HG02588 (cell line): ENCODE results near the gene KCTD1.
A peak's percentile ranks its signal among the peaks of the same experiment; 100 is the strongest.

Experiments
- ATAC-seq: cut with Tn5 transposase; IDR thresholded peaks from one replicate; pipeline ENCODE4 v1.9.1; 2021; ENCODE audit warnings: mild to moderate bottlenecking, moderate library complexity; ENCODE audit not compliant: unreplicated experiment

The KCTD1 gene

DNA sequence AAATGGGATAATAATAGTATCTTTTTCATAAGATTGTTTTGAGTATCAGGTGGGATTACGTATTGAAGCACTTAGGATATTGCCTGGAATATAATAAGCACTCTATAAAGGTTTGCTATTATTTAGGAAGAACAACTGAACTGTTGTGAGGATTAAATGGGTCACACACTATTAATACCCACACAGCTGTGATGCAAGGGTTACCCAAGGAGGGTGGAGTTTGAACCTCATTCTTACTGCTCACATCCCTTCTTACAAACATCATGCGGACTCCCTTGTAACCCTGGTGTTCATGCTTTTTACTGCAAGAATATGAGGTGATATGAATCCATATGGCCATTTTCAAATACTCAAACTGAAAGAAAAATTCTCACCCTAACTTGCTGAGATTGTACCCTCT, 113.5 kb downstream of the KCTD1 start:
- ATAC-seq = no peak

DNA sequence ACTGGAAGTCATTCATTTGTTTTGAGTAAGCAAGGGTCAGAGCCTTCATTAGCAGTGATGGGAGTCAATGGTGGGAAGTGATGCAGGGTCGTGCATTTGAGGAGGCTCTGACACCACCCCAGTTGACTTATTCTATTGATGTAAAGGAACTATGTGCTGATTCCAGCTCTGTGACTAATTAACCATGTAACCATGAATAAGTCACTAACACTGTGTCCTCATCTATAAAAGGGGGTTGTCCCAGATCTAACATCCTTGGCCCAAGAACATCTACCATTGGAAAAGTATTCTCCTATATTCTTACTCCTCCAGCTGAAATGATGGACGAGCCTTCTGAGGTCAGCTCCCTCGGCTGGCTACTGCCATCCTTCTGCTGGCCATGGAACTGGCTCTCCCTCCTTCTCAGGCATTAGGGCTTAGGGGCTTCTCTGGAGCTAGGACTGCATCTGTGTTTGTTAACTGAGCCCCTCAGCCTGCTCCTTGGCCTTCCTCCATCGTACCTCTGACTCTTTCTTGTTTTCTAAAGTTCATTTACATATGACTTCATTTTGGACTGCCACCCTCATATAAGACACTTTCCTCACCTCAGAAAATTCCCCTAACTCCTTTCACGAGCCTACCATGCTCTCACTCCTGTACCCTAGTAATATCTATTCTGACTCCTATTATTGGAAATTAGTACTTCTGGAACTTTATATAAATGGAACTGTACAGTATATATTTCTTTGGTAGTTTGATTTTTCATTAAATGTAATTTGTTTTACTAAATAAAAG, 115.5 kb downstream of the KCTD1 start:
- ATAC-seq = peak; percentile 69

DNA sequence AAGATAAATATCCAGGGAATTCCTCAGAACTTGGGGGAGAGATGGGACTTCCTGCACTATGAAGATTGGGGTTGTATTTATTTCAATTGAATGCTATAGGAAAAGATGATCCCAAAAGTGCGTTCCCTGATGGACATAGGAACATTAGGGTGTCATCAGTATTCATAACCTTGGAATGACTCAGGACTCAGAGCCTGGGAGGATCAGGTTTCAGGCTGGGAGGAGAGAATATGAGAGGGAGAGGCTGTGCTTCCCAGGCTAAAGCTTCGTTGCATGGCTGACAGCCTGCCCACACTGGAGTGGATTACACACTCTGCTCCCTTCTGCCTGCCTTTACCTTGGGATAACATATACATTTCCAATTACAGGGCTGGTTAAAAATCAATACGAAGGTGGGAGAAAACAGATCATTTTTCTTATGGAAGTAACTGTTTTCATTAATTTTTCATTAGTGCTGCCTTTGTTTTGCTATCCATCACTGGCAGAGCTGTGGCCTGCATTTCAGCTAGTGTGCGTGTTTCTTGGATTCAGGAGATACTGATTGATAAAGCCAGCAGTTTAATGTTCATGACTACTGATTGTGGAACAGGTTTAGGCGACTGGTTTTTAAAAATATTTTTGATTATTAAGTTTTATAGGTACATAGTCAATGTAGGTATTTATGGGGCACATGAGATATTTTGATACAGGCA, 118.7 kb downstream of the KCTD1 start:
- ATAC-seq = no peak

DNA sequence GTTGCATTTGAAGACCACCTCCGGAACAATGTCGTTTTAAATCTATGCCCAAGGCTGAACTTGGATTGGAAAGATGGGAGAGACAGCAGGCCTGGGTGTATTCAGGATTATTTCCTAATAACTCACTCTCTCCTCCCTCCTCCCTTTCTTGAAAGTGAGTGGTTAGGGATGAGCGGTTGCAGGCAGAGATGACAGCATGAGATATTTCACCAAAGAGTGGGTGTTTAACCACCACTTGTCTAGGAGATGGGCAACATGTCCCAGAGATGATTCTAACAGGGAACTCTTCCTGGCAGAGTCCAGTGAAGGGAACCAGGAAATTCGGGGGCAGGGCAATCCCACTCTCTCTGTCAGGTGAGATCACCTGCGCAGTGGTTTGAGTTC, 123.2 kb downstream of the KCTD1 start:
- no peak for ATAC-seq

DNA sequence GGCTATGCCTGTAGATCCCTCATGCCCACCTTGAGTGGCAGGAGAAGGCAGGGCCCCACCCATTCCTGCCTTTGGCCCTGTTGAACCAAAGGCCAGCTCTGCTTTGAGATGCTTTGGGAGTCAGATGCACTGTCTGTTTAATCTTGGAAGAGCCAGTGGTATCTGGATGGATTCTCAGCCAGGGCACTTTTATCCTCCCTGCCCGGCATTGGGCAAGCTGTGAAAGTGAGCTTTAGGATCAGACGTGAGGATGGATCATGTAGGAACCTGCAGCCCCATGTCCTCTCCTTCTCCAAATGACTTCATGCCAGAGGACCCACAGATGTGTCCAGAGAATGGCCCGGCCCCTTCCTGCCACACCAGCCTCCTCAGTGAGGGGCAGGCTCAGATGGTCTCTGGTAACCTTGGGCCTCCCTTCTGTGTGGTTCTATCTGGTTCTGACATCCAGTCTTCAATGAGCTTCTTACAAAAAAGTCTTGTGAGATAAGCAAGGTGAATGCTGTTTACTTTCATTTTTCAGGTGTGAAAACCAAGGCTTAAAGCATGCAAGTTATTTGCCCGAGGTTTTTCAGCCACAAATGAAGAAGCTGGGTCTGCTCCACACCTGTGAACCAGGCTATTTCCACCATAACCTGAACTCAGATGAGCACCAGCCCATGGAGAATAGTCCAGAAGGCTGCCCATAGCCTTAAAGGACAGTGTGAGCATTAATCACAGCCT, 123.8 kb downstream of the KCTD1 start:
- ATAC-seq = no peak

DNA sequence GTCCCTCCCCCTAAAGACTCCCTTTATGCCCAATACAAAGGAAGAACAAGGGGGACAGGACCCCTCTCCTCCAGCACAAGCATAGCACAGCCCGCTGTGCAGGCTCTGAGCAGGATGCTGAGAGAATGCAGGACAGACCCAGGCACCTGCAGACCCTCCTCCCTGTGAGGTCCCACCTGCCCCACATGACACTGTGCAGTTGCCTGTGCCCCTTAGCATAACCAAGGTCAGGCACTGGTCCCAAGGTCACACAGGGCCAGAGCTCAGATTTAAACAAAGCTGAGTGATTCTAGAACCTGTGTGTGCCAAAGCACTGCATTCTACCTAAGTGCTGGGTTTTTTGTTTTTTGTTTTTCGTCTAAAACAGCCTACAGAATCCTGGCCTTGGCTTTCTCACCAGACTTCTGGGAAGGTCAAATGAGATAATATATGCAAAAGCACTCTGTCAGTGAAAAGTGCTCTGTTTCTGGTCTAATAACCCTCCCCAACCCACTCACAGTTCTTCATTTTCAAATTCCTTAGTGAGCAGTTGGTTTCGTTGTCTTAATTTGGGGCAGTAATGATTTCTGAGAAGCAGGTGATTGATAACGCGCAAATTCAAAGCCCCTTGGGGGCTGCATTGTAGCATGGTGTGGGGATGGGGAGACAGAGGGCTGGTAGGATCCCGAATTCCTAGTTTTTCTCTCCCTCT, 125.7 kb downstream of the KCTD1 start:
- peak; percentile 87 for ATAC-seq

DNA sequence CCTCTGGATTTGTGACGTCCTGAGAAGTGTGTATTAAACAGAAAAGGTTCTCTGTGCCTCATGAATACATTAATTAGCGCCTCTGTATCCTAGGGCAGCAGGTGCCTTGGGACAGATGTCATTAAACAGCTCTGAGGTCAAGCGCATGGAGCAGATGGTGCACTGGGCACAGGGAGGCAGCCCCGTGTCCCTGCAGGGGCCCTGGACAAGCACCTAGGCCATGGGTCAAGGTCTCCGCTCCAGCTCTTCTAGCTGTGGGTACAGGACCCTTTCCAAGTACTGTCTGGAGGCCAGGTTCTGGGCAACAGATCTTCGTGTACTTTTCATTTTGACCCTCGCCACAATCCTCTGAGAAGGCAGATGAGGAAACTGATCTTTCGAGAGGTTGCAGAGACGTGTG, 126.4 kb downstream of the KCTD1 start:
- no peak for ATAC-seq

DNA sequence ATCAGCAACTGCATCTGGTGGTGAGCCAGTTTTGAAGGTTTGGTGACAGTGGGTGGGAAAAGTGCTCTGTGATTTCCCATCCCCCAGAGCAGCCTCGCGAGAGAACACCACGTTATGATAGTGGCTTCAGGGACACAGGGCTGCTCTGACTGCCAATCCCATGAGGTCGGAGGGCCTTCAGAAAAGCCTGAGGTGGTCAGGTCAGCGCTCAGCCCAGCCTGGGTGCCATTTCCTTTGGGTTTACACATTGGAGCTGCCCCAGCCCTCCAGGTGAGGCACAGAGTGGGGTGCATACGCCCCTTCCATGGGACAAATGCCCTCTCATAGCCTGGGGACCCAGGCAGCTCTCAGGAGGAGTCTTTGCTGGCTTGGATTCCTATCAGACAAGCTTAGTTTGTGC, 126.8 kb downstream of the KCTD1 start:
- ATAC-seq = no peak

DNA sequence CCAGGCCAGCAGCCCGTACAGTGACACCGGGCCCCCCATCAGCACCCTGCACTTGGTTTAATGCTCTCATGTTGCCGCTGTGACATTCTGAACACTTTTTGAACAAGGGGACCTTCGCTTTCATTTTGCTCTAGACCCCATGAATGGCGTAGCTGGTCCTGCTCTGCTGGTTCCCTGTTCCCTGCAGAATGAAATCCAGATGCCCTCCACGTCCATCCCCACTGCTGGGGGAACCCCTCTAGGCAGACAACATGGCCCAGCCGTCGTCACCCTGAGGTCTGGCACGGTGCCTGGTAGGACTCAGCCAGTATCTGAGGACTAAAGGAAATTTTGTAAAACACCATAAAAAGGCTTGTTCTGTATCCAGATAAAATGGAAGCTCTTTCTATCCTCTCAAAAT, 128.6 kb downstream of the KCTD1 start:
- no peak for ATAC-seq

DNA sequence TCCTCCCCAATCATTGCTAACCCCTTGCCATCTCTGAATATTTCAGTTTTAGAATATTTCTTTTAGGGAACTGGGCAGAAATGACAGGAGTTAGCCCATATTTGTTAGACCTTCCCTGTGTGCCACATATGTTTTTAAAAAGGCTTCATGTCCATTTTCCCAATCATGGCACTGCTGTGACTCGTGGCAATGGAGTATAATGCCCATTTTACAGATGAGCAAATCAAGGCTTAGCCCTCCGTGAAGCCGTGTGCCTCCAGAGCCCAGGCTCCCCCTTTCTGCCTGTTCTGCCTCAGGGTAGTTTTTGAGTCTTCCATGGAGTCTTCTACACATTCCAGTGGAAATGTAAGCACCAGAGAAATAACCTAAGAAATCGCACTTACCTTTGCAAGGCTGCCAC, 130.1 kb downstream of the KCTD1 start:
- no peak for ATAC-seq

DNA sequence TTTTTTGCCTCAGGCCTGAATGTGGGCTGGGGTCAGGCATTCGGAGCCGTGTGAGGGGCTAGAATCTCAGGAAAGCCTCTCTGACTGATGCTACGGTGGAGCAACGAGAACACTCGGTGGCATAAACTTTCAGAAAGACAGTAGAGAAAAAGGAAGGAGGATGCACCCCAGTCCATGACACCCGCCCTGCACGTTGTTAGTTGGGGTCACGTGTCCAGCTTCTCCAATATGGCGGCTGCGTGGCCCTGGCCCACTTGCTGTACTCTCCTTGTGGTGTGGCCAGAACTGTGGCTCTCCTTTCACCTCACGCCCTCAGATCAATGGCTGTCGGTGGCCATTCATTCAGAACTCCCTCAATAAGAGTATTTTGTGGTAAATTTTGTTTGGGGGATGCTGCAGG, 131.2 kb downstream of the KCTD1 start:
- no peak for ATAC-seq

DNA sequence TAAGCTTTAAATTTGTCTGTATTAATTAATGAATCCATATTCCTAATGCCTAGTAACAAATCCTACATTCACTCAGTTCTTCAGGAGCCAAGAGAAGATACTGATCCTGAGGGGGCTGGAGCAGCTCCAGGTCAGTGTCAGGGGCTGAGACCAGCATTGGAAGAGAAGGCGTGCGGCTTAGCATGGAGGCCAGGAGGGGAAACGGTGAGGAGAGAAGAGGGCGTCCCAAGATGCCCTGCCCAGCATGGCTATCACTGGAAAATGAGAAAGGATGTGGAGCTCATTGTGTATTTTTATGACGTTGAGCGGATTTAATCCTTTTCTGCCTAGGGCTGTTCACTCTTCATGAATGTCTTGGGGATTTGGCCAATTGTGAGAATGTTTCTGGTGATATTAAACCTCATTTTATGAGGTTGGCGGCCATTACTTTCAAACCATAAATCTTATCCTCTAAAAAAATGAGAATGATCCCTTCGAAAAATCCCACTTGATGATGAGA, 131.7 kb downstream of the KCTD1 start:
- no peak for ATAC-seq

DNA sequence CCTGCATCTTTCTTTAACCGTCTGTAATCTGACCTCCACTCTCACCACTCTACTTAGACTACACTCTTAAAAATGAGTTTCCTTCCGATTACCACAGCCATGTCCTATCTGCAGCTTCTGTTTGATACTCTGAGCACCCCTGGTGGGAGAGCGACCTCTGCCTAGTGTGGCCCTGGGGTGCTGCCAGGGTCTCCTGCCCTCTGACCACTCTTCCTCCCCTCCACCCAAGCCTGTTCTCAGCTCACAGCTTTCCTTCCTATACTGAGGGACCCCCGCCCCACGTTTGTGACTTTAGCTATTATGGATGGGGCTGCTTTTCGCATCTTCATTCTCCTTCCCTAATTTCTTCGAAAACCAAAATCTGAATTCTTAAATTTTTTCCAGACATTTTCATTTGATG, 132.7 kb downstream of the KCTD1 start:
- no peak for ATAC-seq

DNA sequence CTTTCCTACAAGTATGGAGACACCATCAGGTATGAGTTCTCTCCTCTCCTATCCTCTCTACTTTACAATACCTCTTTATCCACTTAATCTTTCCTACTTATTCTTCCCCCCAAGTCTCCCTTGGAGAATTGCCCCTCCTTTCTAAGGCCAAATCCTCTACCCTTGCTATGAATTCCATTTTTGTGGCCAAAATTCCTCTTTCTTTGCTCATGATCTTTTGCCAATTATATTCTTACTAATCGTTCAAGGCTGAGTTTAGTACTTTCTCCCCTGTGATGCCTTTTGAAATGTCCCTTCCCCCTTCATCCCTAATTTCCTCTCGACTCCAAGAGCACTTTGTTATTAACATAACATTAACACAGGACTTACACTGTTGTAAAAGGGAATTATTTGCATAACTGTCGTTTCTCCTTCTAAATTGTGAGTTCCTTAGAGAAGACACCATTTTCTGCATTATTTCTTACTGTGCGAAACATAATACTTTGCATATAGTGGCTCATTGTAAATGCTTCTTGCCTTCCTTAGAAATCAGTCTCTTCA, 133.4 kb downstream of the KCTD1 start:
- no peak for ATAC-seq

DNA sequence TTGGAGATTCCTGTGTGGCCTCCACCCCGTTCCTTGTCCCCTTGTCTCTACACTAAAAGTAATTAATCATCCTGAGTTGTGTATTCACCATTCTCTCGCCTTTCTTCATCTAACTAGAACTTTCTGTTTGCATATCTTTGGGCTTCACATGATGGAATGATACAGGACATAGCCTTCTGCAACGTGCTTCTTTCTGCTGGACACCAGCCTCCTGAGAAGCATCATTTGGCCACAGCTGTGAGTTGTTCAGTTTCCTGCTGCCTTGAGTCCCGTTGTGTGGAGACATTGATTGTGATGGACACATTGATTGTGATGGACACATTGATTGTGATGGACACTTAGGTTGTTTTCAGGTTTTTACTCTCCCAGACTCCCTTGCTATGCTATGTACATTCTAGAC, 139.3 kb downstream of the KCTD1 start:
- ATAC-seq = no peak

DNA sequence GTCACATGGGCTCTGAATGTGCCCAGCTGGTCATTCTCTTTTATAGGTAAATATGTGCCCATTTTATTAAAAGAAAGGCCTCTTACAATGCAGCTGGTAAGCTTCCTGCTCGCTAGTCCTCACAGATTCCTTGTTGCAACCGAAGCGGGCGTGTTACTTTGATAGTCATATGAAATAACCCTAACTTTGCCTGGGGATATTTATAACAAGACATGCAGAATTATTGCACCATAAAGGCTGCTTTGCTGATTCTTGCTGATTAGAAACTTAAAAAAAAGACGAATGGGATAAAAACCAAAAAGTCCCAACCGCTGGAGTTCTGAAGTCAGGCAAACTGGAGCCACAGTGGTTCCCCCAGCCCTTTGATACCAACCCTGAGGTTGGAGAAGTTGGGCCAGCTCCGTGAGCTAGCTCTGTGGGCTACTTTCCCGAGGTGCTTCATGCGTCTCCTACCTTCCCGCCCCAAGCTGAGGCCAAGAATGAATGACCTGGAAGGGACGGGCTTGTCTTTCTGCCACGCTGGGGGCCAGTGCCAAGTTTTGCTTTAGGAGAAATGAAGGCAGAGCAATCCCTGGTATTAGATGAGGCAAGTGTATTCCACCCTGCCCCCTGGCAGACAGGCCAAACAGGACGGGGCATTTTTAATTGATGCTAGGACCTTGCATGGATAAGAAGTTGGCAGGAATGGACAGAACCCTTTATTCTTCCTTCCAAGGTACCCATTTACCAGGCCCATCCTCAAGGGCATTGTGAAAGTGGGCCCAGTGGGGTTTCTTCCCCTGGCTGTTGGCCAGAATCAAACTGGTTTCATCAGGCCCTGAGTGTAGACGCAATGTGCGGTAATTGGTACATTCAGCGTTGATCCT, 140.4 kb downstream of the KCTD1 start:
- ATAC-seq = no peak

DNA sequence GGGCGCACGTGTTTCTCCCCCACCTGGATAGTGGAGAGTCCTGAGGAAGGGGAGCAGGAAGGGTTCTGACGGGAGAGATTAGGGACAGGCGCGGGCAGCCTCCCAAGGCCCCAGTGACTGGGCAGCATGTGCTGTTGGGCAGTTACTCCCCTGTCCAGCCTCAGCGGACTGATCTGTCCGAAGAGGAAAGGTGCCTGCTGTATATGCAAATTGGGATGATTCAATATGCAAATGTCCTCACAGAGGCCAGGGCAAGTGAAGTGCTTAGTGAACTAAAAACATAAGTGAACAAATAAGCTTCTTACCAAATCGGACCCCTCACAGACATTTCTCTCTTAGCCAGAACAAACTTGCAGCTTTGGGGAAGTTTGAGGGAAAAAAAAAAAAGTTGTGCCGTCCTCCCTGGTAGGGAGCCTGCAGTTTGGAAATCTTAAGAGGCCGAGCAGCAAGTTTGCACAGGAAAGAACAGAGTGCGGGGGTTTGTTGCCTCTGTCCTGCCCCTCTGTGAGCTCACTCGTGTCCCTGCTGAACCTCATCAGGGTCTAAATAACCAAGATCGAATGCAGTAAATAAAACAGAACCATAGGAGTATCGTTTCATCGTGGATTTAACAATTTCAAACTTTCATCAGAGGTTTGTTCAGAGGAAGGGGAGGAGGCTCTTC, 141.4 kb downstream of the KCTD1 start:
- no peak for ATAC-seq

DNA sequence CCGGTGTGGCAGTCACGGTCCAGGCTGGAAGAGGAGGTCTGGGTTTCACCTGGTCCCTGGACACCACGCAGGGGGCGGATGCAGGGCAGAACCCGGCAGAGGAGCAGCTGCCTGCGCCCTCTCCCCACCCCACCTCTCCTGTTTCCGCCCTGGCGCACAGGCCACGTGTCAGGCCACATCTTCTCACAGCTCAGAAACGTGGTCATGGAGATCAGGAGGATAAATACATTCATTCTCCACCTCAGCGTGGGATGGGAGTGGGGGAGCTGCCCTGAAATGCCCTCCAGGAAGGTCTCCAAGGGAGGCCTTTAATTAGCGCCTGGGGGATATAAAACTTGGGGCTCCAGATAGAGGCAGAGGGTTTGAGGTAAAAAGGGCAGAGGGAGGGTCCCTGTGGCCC, 142.0 kb downstream of the KCTD1 start:
- no peak for ATAC-seq

DNA sequence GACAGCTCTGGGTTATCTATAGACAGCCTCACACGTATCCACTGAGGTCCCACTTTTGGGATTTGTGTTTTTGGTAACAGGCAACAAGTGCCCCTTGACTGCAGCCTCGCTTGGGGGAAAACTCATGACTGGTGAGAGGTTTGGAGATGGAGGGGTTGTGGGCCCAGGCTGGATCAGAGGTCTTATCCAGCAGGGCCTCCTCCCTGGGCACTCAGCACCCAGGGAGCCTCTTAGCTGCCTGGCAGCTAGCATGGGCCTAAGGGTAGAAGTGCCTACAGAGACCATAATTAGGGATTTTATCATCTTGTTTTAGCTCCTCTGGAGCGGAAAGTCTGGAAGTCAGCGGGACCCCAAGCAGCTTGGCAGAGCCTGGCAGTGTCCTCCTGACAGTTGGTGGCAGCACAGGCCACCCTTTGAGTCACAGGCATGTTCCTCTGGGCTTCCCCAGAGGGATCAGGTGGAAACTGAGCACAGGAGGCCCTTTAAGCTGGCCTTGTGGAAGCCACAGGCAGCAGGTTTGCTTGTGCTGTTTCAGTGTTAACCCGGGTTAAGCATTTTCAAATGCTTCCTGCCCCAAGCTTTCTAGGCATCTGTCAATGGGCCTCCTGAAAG, 143.1 kb downstream of the KCTD1 start:
- ATAC-seq = peak; percentile 75
